ENCODE data around the gene CHN2.

- TF ChIP-seq POLR2AphosphoS5 (IDR thresholded peaks at IDR 0.05; ENCODE audit: low read depth, low read length) (no peak), CTCF (IDR thresholded peaks at IDR 0.05) (no peak)
Observed at GRCh38 chr7:29185613-29186012, 9.0 kb upstream of the CHN2 start.

Data from Panc1 (cell line).